ENCODE measurements around the gene ERGIC1.

GRCh38 chr5:172792701-172793570 lies 41.1 kb upstream of the ERGIC1 start:
- TF ChIP-seq CTCF (IDR thresholded peaks at IDR 0.05): no peak
- no peak for TF ChIP-seq POLR2A (IDR thresholded peaks at IDR 0.05)

Data from testis (tissue), 2 donors.